Stimulated activated CD8-positive, alpha-beta memory T cell treated with anti-CD3 and anti-CD28 coated beads, Interleukin-4, amount 100 ng/mL, for 1 hour (primary cell): ENCODE results near the gene CUL4A.
"Not testable (repeated sequence)": the region's sequence is repeated elsewhere in the genome, so short reads cannot be mapped to it uniquely, and the experiment has no call there.

Experiments used
- DNase-seq, 2 donors: peaks; one replicate each; pipeline ENCODE4 v3.0.0-alpha.2; 2020; ENCODE audit warnings: low read depth in 2 of 2, low spot score in 1 of 2

CUL4A gene

DNA sequence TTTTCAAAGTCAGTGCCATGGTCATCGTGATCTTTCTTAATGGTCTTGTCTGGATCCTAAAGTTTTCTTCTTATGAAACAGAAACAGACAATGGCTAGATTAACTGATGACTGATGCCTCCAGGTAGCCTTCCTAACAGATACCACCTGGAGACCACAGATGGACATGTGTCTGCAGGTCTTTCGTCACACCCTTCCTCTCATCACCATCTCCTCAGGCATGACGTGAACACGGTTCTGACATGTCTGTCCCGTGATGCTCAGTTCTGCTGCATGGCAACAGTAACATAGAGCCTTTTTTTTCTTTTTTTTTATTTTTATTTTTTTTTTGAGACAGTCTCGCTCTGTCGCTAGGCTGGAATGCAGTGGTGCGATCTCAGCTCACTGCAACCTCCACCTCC is 74.5 kb downstream of the CUL4A start:
- no peak for DNase-seq

DNA sequence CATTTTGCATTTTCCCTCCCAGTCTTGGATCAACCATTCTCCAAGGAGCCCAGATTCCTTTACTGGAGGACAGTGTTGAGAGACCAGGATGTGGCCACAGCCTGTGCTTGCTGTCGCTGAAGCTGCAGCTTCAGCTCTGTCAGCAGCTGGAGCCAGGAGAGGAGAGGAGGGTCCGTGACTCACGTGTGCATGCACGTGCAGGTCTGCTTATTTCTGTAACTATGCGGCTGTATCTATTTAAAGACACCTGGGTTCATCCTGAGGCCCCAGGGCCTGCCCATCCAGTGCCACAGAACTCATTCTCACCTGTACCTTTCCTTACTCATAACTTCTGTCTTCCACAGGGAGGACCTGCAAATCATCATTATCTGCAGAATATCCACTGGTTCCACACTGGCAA is 79.5 kb downstream of the CUL4A start:
- DNase-seq: no peak

DNA sequence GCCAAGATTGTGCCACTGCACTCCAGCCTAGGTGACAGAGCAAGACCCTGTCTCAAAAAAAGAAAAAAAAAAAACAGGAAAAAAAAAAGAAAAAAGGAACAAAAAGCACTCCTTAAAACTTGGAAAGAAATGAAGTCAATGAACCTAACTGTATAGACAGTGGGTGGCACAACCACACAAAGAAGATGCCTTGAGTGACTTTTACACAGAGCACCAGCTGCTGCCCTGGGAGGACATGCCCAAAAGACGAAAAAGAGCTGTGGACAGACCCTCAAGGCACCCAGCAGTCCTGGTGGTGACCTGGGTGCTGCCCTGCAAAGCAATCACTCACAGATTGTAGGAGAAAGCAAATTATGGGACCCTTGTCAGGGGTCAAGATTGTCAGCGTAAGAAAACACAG is 81.7 kb downstream of the CUL4A start:
- DNase-seq: no peak

DNA sequence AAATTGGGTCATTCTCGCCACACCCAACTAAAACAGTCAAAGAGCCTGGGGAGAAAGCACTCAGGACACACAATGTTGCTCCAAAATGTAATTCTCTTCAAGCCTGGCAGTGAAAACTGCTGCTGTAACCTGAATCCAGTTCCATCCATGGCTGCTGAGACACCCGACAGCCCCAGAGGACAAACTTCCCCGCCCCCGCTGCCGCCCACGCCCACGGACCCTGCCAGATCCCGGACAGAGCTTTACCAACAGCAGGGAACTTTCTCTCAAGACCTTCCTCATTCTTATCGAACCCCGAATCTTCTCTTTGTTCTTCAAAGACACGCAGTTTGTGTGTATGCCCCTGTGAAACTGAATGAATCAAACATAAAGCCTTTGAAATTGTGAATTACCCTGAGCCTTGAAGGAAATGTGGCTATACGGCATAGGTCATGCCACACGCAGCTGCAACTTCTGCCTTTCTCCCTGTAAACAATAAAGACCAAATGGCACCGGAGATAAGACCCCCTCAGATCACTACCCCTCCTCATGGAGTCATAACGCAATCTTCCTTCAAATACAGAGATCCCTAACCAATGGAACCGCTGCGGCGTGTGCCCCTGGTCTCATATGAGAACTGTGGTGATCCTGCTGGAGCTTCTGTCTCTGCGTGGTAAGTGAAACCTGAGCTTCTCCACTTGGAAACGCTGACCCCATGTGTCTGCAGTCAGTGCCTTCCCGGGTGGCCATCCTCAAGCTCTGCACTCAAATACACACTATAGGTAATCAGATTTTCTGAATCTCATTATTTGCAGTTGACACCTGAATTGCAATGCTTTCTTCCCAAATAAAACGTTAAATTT is 82.8 kb downstream of the CUL4A start:
- DNase-seq: no peak

DNA sequence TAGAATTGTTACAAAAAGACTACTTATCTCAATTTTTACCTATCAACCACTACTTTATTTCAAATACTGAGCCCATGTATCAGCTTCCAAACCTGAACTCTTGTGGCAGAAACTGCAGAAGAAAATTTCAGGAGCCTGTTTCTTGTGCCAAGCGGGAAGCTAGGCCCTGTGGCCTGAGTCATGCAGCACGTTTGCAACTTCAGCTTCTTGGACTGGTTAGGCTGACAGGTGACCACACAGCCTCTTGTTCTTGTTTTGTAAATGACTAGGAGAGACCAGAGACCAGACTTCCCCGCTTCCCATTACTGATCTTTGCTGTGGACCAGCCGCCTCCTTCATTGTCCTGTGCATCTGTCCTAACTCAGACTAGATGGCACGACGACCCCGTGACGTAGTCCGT is 84.3 kb downstream of the CUL4A start:
- DNase-seq: no peak

DNA sequence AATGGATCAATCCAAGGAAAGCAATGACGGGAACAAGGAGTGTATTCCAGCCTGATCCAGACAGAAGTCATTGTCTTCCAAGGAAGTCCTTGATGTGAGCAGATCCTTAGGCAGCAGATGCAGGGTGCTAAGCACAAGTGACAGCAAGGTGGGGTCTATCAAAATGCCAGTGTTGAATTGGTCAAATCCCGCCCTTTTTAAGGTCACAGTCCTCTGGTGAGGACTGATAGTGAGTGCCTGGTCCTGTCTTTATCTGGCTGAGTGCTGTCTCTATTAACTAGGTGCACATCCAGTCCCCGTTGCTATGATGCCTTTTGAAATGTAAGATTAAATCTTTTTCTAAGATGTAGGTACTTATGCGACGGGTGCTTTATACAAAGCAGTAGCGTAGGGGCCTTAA is 86.4 kb downstream of the CUL4A start:
- no peak for DNase-seq

DNA sequence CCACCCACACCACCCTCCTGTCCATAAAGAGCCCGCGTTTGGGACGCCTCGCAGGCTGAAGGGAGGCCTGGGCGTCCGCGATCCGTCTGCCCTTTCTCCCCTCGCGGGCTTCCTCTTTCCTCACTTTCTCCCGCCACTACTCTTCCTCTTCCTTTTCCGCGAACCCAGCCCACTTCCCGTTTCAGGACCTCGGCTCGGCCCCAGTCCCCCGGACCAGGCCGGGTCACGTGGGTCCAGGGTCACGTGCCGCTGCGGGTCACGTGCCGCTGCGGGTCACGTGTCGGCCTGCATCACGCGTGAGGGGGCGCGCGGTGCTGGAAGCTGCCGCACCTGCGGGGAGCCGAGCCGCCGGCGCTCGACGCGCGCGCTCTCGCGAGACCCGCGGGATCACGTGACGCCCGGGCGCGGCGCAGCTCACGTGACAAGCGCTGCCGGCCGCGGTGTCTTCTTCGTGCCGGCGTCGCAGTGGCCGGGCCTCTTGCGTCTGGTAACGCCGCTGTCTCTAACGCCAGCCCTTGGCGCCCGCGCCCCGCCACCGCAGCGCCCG is 87.5 kb downstream of the CUL4A start, which contains the start of gene LAMP1:
Gene LAMP1 (plus strand): TSS at position 417 of the 547 bp plus-strand sequence. CDS start 196 bp downstream, outside the sequence.
- peak; percentile 98 for DNase-seq

DNA sequence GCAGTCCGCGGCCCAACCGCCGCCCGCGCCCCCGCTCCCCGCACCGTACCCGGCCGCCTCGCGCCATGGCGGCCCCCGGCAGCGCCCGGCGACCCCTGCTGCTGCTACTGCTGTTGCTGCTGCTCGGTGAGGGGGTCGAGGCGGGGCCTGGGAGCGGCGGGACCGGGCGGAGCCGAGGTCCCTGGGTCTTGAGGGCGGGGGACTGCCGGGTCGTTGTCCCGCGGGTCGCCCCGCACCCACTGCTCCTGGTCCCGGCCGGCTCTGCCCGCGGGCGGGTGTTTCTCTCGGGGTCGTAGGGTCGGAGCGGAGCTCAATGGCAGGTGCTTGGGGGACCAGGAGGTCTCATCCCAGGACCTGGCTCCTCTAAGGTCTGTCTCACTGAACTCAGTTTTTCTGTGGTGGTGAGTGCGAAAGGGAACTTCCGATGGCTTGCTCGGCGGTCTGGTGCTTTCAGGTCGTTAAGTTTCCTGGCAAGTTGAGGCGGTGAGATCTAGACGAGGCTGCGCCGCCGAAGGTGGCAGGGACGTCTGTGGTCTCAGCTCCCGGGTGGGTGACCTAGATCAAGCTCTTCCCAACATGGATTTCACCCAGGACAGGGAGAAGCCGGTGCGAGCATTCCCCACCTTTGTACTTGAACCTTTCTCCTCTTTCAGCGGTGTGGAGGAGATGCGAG is 88.1 kb downstream of the CUL4A start:
- peak; percentile 26 to 29 for DNase-seq

DNA sequence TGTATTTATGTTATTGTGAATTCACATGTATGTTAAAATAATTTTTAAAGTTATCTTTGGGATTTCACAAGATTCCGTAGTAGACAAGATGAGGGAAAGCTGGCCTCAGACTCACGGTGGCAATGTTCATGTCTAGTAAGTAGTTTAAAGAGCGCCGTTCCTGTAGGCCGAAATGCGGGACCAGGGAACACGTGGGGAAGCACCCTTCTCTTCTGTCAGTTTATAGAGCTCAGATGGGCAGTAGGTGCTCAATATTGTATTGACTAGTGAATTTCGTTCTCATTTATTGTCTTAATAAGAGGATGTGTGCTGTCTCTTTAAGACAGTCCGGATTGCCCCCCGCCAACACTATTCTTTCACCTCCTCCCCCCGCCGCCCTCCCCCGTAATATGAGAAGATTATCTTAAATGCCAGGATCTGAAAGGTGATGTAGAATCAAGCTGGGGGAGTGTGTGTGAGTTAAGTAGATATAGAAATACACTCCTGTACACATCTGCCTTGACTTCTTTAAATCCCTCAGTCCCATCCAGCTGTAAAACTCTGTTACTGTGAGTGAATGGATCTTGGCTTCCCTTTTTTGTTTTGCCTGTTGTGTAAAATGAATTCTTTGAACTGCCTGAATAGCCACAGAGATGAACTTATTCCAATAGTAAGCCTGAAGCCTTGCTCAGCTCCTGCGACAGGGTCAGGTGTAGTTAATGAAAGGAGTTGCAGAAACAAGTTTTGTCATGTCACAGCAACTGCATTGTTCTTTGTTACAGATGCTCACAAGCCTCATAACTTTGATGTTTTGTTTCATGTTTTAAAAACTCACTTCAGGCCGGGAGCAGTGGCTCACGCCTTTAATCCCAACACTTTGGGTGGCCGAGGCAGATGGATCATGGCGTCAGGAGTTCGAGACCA is 88.9 kb downstream of the CUL4A start:
- no peak for DNase-seq

DNA sequence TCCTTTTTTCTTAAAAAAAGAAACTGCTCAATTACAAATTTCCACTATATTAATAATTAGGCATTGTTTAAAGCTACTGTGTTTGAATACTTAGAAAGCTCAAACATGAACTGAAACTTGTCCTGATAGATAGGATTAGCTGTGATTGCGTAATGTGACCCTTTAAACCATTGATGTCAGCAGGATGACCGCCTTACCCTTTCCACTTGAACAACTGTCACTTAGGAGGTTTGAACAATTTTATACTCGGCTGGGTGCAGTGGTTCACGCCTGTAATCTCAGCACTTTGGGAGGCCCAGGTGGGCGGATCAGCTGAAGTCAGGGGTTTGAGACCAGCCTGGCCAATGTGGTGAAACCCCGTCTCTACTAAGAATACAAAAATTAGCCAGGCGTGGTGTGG is 90.5 kb downstream of the CUL4A start:
- no peak for DNase-seq

DNA sequence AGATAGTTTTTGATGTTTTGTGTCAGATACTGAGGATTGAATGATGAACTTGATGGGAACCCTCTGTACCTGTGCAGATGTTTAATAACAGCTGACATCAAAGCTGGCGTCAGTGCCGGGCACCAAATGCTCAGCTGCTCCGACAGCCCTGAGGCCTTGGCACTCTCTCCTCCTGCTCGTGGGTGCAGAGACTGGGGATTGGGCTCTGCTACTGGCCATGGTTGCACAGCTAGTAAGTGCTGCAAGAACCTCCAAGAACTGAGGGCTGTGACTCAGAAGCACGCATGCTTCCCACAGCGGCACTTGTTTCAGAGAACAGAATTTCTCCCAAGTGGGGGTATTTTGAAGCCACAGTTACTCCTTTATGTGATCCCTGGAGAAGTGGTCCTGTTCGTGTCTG is 93.6 kb downstream of the CUL4A start:
- DNase-seq: no peak

DNA sequence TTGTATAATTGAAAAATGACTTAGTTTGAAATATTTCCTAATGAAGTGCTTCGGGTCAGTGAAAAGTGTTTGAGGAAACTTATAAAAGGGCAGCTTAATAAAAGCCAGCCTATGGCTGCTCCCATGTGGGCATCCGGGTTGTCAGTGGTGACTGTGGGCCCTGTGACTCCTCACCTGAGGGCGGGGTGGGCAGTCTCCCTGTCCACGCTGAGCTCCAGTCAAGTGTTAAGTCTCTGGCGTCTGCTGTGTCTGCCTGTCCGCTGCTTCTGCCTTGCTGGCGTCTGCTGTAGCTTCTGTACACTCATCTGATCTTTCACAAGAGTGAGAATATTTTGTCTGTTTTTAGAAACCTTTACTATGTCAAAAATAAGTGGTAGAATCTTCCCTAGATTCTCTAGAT is 94.7 kb downstream of the CUL4A start:
- DNase-seq: no peak

DNA sequence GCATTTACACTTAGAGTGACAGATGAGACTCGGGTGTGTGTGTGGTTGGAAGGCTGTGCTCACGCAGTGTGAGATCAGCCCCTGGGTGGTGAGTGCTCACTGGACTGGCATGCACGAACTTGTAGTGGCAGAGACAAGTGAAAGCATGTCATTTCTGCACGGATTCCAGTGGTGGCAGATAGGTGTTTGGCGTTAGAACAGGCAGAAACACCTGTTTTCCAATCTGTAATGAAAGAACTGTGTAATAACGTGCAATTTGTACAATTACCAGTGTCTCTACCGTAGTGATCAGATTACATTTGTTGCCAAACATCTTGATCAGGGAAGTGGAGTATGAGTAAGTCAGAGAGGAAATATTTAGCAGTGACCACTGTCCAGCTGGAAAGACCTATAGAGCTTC is 95.8 kb downstream of the CUL4A start:
- DNase-seq: no peak

DNA sequence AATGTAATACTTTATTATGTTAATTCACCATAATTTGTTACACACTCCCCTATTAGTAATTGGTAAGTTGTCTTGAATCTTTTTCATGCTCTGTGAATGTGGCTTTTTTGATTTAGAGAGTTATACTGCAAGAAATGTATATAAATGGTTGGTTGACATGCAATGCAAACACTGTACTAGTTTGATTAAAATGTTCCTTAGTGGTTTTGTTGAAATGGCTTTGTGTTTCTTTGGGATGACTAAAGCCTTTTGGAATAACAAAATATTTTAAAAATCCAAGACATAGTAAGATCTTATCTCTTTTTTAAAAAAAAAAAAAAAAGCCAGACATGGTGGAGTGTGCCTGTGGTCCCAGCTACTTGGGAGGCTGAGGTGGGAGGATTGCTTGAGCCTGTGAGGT is 98.1 kb downstream of the CUL4A start:
- DNase-seq: no peak

DNA sequence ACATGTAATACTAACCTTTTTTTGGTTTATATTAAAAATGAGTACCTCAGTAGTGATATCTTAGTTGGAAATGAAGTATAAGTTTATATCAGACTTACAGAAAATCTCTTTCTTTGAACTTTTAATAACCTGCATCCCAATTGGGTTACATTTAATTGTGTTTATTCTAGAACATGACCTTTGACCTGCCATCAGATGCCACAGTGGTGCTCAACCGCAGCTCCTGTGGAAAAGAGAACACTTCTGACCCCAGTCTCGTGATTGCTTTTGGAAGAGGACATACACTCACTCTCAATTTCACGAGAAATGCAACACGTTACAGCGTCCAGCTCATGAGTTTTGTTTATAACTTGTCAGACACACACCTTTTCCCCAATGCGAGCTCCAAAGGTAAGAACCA is 100.1 kb downstream of the CUL4A start:
- no peak for DNase-seq

DNA sequence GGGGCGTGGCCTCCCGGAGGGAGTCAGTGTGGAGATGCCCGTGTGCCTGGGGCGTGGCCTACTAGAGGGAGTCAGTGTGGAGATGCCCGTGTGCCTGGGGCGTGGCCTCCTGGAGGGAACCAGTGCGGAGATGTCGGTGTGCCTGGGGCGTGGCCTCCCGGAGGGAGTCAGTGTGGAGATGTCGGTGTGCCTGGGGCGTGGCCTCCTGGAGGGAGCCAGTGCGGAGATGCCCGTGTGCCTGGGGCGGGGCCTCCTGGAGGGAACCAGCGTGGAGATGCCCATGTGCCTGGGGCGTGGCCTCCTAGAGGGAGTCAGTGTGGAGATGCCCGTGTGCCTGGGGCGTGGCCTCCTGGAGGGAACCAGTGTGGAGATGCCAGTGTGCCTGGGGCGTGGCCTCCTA is 104.7 kb downstream of the CUL4A start:
- DNase-seq: not testable (repeated sequence)

DNA sequence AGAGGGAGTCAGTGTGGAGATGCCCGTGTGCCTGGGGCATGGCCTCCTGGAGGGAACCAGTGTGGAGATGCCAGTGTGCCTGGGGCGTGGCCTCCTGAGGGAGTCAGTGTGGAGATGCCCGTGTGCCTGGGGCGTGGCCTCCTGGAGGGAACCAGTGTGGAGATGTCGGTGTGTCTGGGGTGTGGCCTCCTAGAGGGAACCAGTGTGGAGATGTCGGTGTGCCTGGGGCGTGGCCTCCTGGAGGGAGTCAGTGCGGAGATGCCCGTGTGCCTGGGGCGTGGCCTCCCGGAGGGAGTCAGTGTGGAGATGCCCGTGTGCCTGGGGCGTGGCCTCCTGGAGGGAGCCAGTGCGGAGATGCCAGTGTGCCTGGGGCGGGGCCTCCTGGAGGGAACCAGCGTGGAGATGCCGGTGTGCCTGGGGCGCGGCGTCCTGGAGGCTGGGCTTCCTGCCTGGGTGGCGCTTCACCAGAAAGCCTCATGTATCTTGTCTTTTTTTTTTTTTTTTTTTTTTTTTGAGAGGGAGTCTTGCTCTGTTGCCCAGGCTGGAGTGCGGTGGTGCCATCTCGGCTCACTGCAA is 105.6 kb downstream of the CUL4A start:
- not testable (repeated sequence) for DNase-seq

DNA sequence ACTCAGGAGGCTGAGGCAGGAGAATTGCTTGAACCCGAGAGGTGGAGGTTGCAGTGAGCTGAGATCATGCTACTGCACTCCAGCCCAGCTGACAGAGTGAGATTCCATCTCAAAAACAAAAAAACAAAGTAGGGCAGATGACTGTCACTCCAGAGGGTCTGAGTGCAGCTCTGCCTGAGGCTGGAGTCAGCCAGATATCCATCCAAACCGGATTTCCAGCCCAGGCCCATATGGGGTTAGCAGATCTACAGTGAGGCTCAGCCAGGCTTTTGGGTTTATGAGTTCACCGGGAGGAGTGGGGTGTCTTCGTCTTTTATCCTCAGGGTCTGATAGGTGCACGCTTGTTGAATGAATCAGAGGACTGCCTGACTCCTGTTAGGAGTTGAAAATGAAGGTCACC is 106.6 kb downstream of the CUL4A start:
- DNase-seq: no peak
